WI38 (cell line): ENCODE measurements around the gene SHLD2.
"Not testable (repeated sequence)": the region's sequence is repeated elsewhere in the genome, so short reads cannot be mapped to it uniquely, and the experiment has no call there.

ENCODE experiments used
- H3K4me3 ChIP-seq: 2 replicates; pipeline ENCODE4 v1.5.1; 2011; ENCODE audit warnings: low read depth, mild to moderate bottlenecking, control low read depth, low read length

The SHLD2 gene

DNA sequence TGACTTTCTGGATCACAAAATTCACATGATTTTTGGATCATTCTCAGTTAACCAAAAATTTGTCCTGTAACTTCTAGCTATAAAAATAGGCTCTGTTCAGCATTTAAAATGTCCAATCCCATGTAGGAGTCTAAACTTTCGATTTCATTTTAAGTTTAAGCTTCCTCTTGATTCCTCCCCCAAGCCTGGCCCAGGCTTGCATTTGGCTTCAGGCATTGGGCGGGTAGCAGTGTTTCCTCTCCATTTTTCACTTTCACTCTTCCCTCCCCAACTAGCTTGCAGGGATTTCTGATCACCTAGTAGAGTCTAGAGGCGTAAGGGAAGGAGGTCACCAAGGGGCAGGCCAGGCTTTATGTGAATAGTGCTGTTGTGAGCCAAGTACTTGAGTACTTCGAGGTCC is 109.8 kb downstream of the SHLD2 start:
- H3K4me3 ChIP-seq, result not testable (repeated sequence)

DNA sequence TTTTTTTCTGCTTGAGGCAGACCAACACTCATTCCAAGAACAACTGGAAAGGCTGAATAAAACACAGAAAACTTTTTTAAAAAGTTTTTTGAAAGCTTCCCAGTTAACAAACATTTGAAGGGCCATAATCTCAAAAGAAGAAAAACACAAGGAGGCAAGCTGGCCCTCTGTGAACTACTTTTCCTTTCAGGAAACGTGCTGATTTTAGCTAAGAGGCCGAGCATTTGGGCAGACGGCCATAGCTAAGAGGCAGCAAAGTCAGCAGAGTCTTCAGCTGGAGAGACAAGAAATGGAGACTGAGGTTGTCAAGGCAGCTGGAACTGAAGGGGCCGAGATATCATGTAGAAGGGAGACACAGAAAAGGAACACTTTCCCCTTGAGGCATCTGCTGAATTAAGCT is 111.9 kb downstream of the SHLD2 start:
- H3K4me3 ChIP-seq, result not testable (repeated sequence)

- not testable (repeated sequence) for H3K4me3 ChIP-seq
Observed at GRCh38 chr10:87210309-87210708, 115.3 kb downstream of the SHLD2 start.

DNA sequence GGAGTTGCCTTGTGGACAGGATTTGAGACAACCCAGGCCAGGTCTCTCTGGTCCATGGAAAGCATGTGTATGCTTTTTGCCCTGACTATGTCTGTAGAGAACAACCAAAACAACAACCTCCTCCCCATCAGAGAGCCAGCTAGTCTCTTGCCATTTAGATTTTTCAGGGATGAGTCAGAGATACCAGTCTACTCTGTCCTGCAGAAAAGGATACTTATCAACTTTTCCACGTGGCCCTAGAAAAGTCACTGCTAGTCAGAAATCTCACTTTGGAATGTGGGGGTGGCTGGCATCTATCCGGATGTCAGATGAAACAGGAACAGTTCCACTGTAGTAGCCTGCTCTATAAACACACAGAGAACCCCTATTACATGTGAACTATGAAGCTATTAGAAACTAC is 116.8 kb downstream of the SHLD2 start:
- not testable (repeated sequence) for H3K4me3 ChIP-seq

DNA sequence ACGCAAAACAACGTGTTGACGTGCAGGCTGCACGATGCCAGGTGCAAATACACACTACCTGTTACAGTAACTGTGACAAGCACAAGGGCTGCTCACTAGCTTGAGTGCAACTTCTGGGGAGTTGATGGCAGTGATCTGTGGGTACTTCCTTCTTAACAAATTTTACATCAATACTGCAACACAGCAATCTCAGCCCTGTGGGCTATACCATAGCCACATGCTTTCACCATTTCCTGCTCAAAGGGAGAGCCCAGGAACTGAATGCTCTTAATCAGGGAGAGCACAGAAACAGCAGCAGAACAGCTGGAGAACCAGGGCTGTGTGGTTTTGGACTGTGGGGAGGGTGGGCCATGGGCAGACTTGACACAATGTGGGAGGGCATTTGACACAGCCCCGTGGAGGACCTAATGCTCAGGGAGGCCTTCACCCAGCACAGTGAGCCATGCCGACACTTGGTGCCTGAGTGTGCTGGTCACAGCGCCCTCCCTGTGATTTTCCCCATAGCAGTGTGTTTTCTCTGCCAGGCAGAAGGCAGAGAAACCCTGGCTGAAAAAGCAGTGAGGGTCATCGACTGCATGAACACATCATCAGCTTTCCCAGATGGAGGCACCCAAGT is 118.3 kb downstream of the SHLD2 start:
- not testable (repeated sequence) for H3K4me3 ChIP-seq

- H3K4me3 ChIP-seq, result not testable (repeated sequence)
Observed at GRCh38 chr10:87213806-87214205, 118.8 kb downstream of the SHLD2 start.

DNA sequence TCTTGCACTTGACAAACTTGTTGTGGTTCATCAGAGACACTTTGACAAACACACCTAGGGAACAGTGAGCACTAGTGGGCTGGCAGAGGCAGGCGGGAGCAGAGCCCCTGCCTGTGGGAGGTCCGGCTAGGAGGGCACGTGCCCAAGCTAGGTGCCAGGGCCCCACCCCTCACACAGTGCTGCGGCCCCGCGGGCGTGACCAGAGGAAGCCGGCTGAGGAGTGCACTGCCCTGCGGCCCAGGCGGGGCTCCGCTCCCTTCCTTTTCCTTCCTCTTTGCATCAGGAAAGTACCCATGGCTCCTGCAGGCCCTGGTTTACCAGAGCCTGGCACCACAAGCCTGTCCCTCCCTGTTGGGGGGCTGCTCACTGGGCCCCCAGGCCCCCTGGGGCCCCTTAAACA is 121.1 kb downstream of the SHLD2 start:
- not testable (repeated sequence) for H3K4me3 ChIP-seq

GRCh38 chr10:87219370-87219769 is 124.4 kb downstream of the SHLD2 start:
- H3K4me3 ChIP-seq, result not testable (repeated sequence)

DNA sequence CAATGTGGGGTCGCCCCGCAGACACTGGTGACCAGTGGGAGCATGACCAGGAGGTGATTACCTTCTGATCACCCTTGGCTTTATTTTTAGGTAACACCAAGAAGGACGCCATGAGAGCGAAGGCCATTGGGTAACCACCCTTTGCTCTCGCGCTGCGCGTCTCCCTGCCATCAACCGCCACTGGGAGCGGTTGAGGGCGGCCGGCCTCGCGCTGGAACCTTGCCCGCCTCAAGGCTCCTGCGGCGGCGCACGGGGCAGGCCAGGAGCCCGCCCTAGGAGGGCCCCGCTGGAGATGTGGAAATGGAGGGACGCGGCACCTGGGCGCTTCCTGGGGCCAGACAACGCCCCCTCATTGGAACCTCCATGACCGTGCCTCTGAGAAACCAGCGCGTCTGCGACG is 127.8 kb downstream of the SHLD2 start:
- H3K4me3 ChIP-seq, result not testable (repeated sequence)

GRCh38 chr10:87225148-87225547 is 130.1 kb downstream of the SHLD2 start, which contains the start of gene NUTM2A:
Gene NUTM2A (plus strand): TSS chr10:87225448. CDS start chr10:87225831, 383 bp downstream.
- H3K4me3 ChIP-seq, result not testable (repeated sequence)

- not testable (repeated sequence) for H3K4me3 ChIP-seq
Observed at GRCh38 chr10:87228247-87228646, 133.2 kb downstream of the SHLD2 start.

- H3K4me3 ChIP-seq, result not testable (repeated sequence)
Observed at GRCh38 chr10:87229211-87229610, 134.2 kb downstream of the SHLD2 start.

- not testable (repeated sequence) for H3K4me3 ChIP-seq
Observed at GRCh38 chr10:87234854-87235253, 139.8 kb downstream of the SHLD2 start.

DNA sequence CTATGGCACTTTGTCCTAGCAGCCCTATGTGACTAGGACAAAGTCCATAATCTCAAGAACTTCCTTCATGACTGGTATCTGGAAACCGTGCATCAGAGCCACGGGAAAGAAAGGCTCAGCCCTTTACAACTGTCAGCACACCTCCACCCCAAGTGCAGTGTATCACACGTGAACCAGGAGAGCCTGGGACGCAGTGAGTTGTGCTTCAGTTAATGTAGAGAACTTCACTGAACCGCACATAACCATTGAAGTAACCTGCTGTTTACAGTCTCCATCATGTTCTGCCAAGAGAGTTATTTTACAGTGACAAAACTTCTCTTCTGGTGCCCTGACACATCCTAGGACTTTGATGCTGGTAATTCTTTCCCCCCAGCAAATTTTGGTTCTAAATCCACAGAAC is 142.2 kb downstream of the SHLD2 start:
- H3K4me3 ChIP-seq, result not testable (repeated sequence)

DNA sequence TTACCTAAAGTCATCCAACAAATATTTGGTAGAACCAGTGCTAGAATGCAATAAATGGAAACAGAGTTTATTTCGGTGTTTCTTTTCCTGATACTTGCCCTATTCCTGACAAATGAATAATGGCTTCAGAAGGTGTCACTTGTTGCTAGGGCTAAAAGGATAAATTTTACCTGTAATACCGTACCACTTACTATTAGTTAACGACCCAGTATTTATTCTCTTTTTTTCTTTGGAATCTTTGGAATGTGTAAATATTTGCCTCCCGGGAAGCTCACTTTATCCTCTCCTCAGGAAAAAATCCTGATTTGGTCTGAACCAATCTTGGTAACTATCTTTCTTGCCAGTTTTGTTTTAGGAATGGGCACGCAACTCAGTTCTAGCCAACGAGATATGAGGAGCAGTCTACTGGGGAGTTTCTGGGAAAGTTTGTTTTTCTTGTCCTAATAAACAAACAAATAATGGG is 144.4 kb downstream of the SHLD2 start:
- H3K4me3 ChIP-seq, result not testable (repeated sequence)
